ENCODE measurements around the gene KDM2A. TPM values are rescaled to one million over a fixed set of nuclear protein-coding genes. Genes with fewer than 3 reads are reported as not detected.

Gene KDM2A
- total and polyA plus RNA-seq, 2 of the 13 experiments (the other 11 are each of a cell fraction or from before 2014, with no cell fraction given) = 31.3 to 31.4 TPM

- TF ChIP-seq ZBED4 (CRISPR knock-in tag; IDR thresholded peaks at IDR 0.05; ENCODE audit: borderline replicate concordance) = peak; percentile 65; the same call in 1 of the 2 replicates
- peak; percentile 52; the same call in 1 of the 2 replicates for TF ChIP-seq KMT2B (CRISPR knock-in tag; IDR thresholded peaks at IDR 0.05)
- TF ChIP-seq ZNF569 (CRISPR knock-in tag; IDR thresholded peaks at IDR 0.05; ENCODE audit: borderline replicate concordance) = no peak
- TF ChIP-seq ZNF281 (CRISPR knock-in tag; IDR thresholded peaks at IDR 0.05; ENCODE audit: borderline replicate concordance) = peak; percentile 77
- peak; percentile 87; the same call in 1 of the 2 replicates for TF ChIP-seq ZNF607 (CRISPR knock-in tag; IDR thresholded peaks at IDR 0.05; ENCODE audit: borderline replicate concordance)
- TF ChIP-seq ZNF589 (CRISPR knock-in tag; conservative IDR thresholded peaks at IDR 0.05) = no peak; the same call in 1 of the 2 replicates
Measured at GRCh38 chr11:67239783-67240575, 120.9 kb downstream of the KDM2A start (continued).
